ENCODE data around the gene ACP7. TPM values are rescaled to one million over a fixed set of nuclear protein-coding genes. Genes with fewer than 3 reads are reported as not detected.

Gene ACP7
- total and polyA plus RNA-seq, 2 of the 8 experiments (the other 6 are each of a cell fraction or from before 2014, with no cell fraction given): 0.27 to 0.50 TPM

DNA sequence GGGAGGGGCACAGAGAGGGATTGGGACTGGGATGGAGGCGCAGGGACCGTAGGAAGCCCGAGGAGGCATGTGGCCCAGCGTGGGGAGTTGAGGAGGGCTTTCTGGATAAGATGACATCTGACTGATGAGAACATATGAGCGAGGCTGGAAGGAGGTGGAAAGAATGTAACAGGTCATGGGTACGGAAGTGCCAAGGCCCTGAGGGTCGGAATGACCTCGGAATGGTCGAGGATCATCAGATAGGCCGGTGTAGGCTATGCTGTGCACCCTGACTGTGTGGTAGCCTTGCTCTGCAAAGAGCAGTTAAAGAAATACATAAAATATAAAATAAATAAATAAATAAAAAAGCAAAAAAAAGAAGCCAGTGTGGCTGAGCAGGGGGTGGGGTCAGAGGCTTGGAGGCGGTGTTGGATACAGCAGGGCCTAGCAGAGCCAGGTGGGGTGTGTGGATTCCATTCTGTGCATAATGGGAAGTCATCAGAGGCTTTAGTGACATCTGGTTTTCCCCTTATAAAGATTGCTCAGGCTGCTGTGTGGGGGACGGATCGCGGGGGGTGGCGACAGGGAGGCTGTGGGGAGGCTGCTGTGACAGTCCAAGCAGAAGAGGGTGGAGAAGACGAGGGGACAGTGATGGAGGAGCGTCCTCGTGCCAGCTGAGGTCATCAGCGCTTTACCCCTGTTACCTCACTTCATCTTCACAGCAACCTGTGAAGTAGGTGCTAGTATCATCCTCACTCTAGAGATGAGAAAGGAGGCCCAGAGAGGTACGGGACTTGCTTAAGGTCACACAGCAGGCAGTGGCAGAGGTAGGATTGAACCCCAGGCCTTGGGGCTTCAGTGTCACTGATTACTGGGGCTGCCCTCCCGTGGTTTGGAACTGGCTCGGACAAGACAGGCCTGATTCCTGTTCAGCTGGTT is 46.4 kb downstream of the ACP7 start:
- FAIRE-seq: no peak

More for the DNA sequence above, 46.4 kb downstream of the ACP7 start:
- no peak overlapping the region for H3K9ac ChIP-seq (replicated peaks in 1 of 4; ENCODE audit: extremely low read depth in 1 of 4, low read depth in 3 of 4, low read length in 3 of 4)
- H3K27ac ChIP-seq (ENCODE audit: low read depth, low read length): no peak overlapping the region
- no peak overlapping the region for H3K23ac ChIP-seq (ENCODE audit: insufficient read length)
- H3K4me2 ChIP-seq (ENCODE audit: insufficient read depth in 1 of 2, low read depth in 2 of 2, low read length in 2 of 2): no peak overlapping the region
- H3K79me2 ChIP-seq (ENCODE audit: control insufficient read depth in 1 of 2, insufficient read depth in 2 of 2, low read length in 2 of 2): peaks cover 18 to 95% of the 10 kb centered on the region in 2 experiments
- TF ChIP-seq HDAC6 (IDR thresholded peaks at IDR 0.05; ENCODE audit: low read depth, low read length): no peak
- no peak for TF ChIP-seq CTBP2 (IDR thresholded peaks at IDR 0.05; ENCODE audit: borderline replicate concordance, insufficient read depth, insufficient read length, low read length)
- TF ChIP-seq CHD1 (IDR thresholded peaks at IDR 0.05; ENCODE audit: low read depth, low read length): no peak
- TF ChIP-seq JUND (IDR thresholded peaks at IDR 0.05; ENCODE audit: low read length): no peak
- TF ChIP-seq, protein P1, sequence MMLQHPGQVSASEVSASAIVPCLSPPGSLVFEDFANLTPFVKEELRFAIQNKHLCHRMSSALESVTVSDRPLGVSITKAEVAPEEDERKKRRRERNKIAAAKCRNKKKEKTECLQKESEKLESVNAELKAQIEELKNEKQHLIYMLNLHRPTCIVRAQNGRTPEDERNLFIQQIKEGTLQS (IDR thresholded peaks at IDR 0.05; ENCODE audit: insufficient read depth, low read depth, low read length): no peak
- H3K56ac ChIP-seq (replicated peaks; ENCODE audit: insufficient read length, low read depth, low read length): no peak overlapping the region
- H2BK120ac ChIP-seq (replicated peaks; ENCODE audit: low read depth, low read length): no peak overlapping the region
- ChIA-PET POLR2A (ENCODE audit: partially characterized antibody) (no interaction called here), CTCF (ENCODE audit: partially characterized antibody) (no interaction called here)
- H4K5ac ChIP-seq (ENCODE audit: insufficient read length, low read depth, low read length): no peak overlapping the region
- WGBS, 2 experiments (ENCODE audit: extremely low coverage in 1 of 2, insufficient coverage in 1 of 2, insufficient read length in 1 of 2, insufficient replicate concordance in 2 of 2, low coverage in 1 of 2, low lambda C conversion rate in 2 of 2, missing lambda C conversion rate in 1 of 2): 85% methylated on average over 18 of the region's 22 CpGs; no CpG with 5 or more reads in 1 of the 2 experiments
- H2AK5ac ChIP-seq (ENCODE audit: low read depth, low read length): no peak overlapping the region; the same call in 1 of the 2 replicates
- no peaks in the 10 kb centered on the region for H3K36me3 ChIP-seq (ENCODE audit: control insufficient read depth in 2 of 4, insufficient read depth in 4 of 4, low read length in 3 of 4)
- H3K18ac ChIP-seq (ENCODE audit: extremely low read depth, low read length): no peak overlapping the region
- no peaks in the 10 kb centered on the region for H3K27me3 ChIP-seq (replicated peaks in 1 of 4; ENCODE audit: control insufficient read depth in 3 of 4, extremely low read depth in 1 of 4, insufficient read depth in 3 of 4, low read length in 3 of 4)
- no peaks in the 10 kb centered on the region for H3K9me3 ChIP-seq (ENCODE audit: insufficient read depth in 2 of 2, low read depth in 1 of 2, low read length in 1 of 2)
- peaks cover 5 to 36% (median 24%) of the 10 kb centered on the region in 4 experiments for H3K4me1 ChIP-seq (replicated peaks in 1 of 4; ENCODE audit: control insufficient read depth in 3 of 4, insufficient read depth in 4 of 4, low read length in 3 of 4)
- no peak overlapping the region for H3K14ac ChIP-seq (ENCODE audit: insufficient read length)
- no peak for DNase-seq (ENCODE audit: low read depth in 1 of 2, low spot score in 2 of 2)
- H2BK20ac ChIP-seq (ENCODE audit: low read length): no peak overlapping the region
- H4K91ac ChIP-seq (replicated peaks; ENCODE audit: insufficient read length, low read length): peak overlapping the region; percentile 46
- no peak overlapping the region; the same call in 1 of the 2 replicates for H2BK12ac ChIP-seq (ENCODE audit: low read depth, low read length)
- H4K20me1 ChIP-seq (replicated peaks in 1 of 2; ENCODE audit: control insufficient read depth in 1 of 2, insufficient read depth in 2 of 2, low read length in 2 of 2): peaks cover 12 to 43% of the 10 kb centered on the region in 2 experiments
- no peak overlapping the region for H2AFZ ChIP-seq (ENCODE audit: low read length)
- no peak overlapping the region for H4K8ac ChIP-seq (ENCODE audit: extremely low read depth, insufficient read depth, low read length)
- H3K4me3 ChIP-seq (ENCODE audit: extremely low read depth in 1 of 4, insufficient read depth in 2 of 4, low read depth in 3 of 4, low read length in 4 of 4): no peak overlapping the region
- H2BK5ac ChIP-seq (ENCODE audit: low read depth, low read length): peak overlapping the region; percentile 88; the same call in 1 of the 2 replicates
- peaks cover 31% of the 10 kb centered on the region for H3K79me1 ChIP-seq (ENCODE audit: low read depth, low read length)
- no peaks in the 10 kb centered on the region; the same call in 1 of the 2 replicates for H3K23me2 ChIP-seq (ENCODE audit: low read depth, low read length)
- no peak overlapping the region for H3K4ac ChIP-seq (replicated peaks; ENCODE audit: insufficient read length, low read depth, low read length)
- 0 out of 2 replicates have a peak overlapping the region, but pooled peaks have one; percentile 40 for H2BK15ac ChIP-seq (ENCODE audit: low read length)
